AG08396 (cell line): ENCODE results near the gene TAGLN2.
A peak's percentile ranks its signal among the peaks of the same experiment; 100 is the strongest.

Source experiments
- DNase-seq: peaks from one replicate; pipeline ENCODE4 v3.0.0; 2012; ENCODE audit warnings: low spot score, mixed read lengths

Gene TAGLN2

DNA sequence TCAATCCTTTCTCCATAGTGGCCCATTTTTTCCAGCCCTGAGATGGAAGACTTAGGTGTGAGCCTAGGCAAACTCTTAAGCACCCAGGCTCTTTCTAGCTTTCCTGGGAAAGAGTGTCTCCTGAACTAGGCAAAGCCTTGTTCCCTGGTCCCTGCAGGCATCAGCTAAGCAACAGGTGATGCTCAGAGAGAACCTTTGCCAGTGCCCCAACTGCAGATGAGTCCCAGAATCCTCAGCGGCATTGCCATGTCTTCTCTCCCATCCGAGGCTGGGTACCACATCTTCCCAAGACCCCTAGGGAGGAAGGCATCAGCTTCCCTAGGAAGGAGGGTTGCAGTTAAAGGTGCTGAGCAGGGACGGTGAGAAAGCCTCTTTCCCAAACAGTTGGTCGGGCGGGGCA, 54.6 kb downstream of the TAGLN2 start:
- DNase-seq: no peak

DNA sequence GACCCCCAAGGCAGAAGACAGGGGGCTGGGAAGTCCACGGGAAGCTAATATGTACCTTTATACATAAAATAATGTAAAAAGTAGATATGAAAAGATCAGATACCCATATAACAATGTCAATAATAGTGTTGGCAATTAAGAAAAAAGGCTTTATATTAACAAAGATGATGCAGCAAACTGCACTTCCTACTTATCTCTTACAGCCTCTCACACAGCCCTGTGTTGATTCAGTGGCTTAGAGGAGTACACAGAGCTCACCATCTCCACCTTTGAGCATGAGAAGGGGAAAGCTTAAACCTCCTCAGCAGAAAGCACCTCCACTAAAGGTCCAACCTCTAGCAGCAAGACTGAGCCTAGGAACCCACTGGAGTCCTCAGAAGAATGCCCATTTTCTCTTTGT, 55.7 kb downstream of the TAGLN2 start:
- no peak for DNase-seq

- DNase-seq: peak; percentile 58
Observed at GRCh38 chr1:159869173-159869572, 56.1 kb downstream of the TAGLN2 start.

- DNase-seq: no peak
Observed at GRCh38 chr1:159868766-159869165, 56.5 kb downstream of the TAGLN2 start.
